Thoracic aorta (tissue), 2 donors: Measurements from ENCODE around the gene GFAP. TPM values are rescaled to one million over a fixed set of nuclear protein-coding genes. Genes with fewer than 3 reads are reported as not detected.

ENCODE experiments used
- ATAC-seq: fragments of 150-250 bp; one replicate; pipeline ENCODE4 v1.8.0; 2017; ENCODE audit warnings: low read depth; ENCODE audit not compliant: insufficient number of reproducible peaks, low FRiP score
- DNase-seq: peaks from one replicate; pipeline ENCODE4 v3.0.0-alpha.2; 2020; ENCODE audit warnings: low spot score
- H3K27ac ChIP-seq, 2 donors: fragments of 200-600 bp; sonication (generic); 1 replicate in 1 of 2; 2 replicates in 1 of 2; pipeline ENCODE4 v1.5.1; 2016; ENCODE audit warnings: mild to moderate bottlenecking in 2 of 2, moderate library complexity in 2 of 2
- H3K27me3 ChIP-seq: fragments of 200-600 bp; sonication (generic); replicated peaks from 2 replicates; pipeline ENCODE4 v1.6.0; 2016; ENCODE audit warnings: mild to moderate bottlenecking; ENCODE audit not compliant: insufficient read depth
- H3K36me3 ChIP-seq: fragments of 200-600 bp; sonication (generic); one replicate; pipeline ENCODE4 v1.5.1; 2016
- H3K4me1 ChIP-seq, 2 donors: fragments of 200-600 bp; sonication (generic); 1 replicate in 1 of 2; 2 replicates in 1 of 2; pipeline versions ENCODE4 v1.5.1 to v1.6.0; 2016; ENCODE audit warnings: low read depth in 2 of 2, mild to moderate bottlenecking in 1 of 2; ENCODE audit not compliant: control insufficient read depth in 1 of 2
- H3K4me3 ChIP-seq: fragments of 200-600 bp; sonication (generic); 2 replicates; pipeline ENCODE4 v1.5.1; 2016; ENCODE audit warnings: mild to moderate bottlenecking
- H3K9me3 ChIP-seq: fragments of 200-600 bp; sonication (generic); 2 replicates; pipeline ENCODE4 v1.5.1; 2016
- total RNA-seq, 2 donors: library from RNA; depleted of rRNA; stranded (reverse); fragments of >200 nt; gene quantifications; one replicate each; pipeline versions ENCODE4 v1.1.0 to v1.2.3, GENCODE V29; 2016
- TF ChIP-seq, protein P1 (sequence below): fragments of 200-600 bp; sonication (generic); IDR thresholded peaks from one replicate; pipeline ENCODE4 v1.5.1; 2019; ENCODE audit warnings: antibody characterized with exemption

The GFAP gene
- total RNA-seq, 2 donors from 2014 or later: 14.6 TPM; not detected in 1

DNA sequence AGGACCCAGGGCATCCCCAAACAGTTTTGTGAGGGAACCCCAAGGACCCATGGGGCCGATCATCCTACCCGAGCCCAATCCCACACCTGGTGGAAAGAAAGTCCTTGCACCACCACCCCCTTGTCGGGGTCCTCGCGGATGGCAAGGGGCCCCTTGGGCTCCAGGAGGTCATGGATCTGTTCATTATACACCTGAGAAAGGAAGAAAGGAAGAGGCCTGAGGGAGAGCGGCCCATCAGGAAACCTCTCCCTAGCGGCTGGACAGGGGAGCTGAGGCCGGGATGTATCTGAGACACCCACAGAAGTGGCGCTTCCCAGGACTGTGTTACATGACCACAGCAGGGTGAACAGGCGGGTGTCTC, 19.4 kb upstream of the GFAP start:
- Histone ChIP-seq H3K4me3 (no peak overlapping the region), H3K27me3 (no peaks in the 10 kb centered on the region), H3K36me3 (no peaks in the 10 kb centered on the region), H3K4me1 (no peaks in the 10 kb centered on the region), H3K27ac (no peak overlapping the region), H3K9me3 (no peaks in the 10 kb centered on the region)
- DNase-seq (no peak), ATAC-seq (no peak)
- TF ChIP-seq, protein P1, sequence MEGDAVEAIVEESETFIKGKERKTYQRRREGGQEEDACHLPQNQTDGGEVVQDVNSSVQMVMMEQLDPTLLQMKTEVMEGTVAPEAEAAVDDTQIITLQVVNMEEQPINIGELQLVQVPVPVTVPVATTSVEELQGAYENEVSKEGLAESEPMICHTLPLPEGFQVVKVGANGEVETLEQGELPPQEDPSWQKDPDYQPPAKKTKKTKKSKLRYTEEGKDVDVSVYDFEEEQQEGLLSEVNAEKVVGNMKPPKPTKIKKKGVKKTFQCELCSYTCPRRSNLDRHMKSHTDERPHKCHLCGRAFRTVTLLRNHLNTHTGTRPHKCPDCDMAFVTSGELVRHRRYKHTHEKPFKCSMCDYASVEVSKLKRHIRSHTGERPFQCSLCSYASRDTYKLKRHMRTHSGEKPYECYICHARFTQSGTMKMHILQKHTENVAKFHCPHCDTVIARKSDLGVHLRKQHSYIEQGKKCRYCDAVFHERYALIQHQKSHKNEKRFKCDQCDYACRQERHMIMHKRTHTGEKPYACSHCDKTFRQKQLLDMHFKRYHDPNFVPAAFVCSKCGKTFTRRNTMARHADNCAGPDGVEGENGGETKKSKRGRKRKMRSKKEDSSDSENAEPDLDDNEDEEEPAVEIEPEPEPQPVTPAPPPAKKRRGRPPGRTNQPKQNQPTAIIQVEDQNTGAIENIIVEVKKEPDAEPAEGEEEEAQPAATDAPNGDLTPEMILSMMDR: no peak

DNA sequence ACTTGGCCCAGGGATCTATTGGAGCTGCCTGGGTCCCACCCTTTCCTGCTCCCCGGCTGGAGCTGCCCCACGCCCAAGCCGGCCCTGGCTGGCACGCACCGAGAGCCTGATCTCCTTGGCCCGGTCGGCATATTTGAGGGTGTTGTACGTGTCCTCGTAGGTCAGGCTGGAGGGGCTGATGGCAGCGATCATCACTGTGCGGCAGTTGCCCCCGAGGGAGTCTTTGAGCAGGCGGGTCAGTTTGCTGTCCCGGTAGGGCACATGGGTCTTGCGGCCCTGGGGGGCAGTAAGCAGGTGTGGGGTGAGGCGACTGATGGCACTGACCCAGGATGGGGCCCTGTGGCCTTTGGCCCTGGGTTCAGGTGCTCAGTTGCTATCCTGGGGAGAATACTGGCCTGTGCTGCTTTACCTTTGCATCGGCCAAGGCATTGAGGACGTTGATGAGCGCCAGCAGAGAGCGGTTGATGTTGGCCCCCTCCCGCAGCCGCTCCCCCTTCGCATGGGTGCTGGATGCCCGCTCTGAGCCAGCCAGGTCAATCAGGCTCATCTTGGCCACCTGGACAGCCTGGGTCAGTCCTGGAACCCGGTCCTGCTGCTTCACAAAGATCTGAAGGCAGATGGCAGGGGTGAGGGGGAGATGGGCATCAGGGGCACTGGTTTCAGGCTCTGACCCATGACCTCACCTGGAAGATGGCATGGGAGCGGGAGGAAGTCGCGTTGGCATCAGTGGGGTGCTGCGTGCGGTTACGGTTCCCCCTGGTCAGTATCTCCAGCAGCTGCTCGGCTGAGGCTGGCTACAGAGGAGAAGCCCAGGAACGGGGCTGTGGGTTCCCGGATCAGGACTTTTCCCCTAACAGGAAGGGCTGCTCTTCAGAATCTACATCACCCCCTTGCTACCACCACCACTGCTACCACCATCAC, 18.8 kb upstream of the GFAP start:
- DNase-seq: no peak

DNA sequence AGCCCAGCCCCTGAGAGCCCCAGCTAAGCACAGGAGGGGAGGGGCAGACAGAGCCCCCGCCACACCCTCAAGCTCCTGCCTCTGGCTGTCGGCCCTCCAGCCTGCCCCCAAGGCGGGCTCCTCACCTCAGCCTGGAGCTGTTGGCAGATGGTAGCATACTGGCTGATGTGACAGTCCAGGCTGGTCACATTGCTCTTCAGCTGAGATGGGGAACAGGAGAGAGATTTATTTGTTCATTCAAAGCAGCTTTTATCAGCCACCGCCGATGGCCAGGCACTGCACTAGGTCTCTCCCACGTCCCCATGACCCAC, 17.4 kb upstream of the GFAP start:
- no peaks in the 10 kb centered on the region for H3K36me3 ChIP-seq
- H3K27me3 ChIP-seq: no peaks in the 10 kb centered on the region
- no peak for DNase-seq
- H3K4me1 ChIP-seq: no peaks in the 10 kb centered on the region
- no peak for ATAC-seq
- H3K4me3 ChIP-seq: no peak overlapping the region
- no peaks in the 10 kb centered on the region for H3K9me3 ChIP-seq
- H3K27ac ChIP-seq: no peak overlapping the region
- TF ChIP-seq, protein P1: no peak

More for the DNA sequence above, 18.8 kb upstream of the GFAP start:
- H3K9me3 ChIP-seq: no peaks in the 10 kb centered on the region
- no peak overlapping the region for H3K27ac ChIP-seq
- no peak for ATAC-seq
- no peaks in the 10 kb centered on the region for H3K4me1 ChIP-seq
- H3K27me3 ChIP-seq: no peaks in the 10 kb centered on the region
- no peaks in the 10 kb centered on the region for H3K36me3 ChIP-seq
- H3K4me3 ChIP-seq: no peak overlapping the region
- TF ChIP-seq, protein P1: no peak

DNA sequence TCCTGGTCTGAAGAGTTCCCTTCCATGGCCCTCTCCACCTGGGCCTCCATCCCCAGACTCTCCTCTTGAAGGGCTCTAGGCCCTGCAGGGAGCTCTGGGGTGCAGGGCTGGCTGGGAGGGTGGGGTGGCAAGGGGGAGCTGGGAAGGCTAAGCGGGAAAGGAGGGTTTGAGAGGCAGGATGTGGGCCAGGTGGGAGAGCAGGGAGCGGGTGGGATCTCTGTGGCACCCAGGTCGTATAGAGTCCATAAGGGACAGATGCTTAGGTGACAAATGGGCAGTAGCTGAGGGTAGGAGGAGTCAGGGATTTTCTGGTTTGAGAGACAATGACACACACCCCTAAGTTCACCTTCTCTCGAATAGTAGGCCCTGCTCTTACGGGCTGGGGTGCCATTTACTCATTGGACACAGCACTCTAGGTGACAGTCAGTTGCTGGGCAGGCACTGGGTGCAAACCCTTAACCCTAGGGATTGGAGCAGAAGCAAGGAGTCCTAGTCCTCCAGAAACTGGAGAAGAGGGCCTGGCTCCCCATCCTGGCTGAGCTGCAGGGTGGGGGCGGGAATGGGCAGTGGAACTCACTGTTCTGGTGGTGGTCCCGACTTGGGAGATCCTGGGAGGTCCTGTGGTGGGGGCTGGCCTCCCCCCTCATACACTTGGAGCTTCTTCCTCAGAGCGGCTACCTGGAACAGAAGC, 16.9 kb upstream of the GFAP start:
- DNase-seq: no peak

DNA sequence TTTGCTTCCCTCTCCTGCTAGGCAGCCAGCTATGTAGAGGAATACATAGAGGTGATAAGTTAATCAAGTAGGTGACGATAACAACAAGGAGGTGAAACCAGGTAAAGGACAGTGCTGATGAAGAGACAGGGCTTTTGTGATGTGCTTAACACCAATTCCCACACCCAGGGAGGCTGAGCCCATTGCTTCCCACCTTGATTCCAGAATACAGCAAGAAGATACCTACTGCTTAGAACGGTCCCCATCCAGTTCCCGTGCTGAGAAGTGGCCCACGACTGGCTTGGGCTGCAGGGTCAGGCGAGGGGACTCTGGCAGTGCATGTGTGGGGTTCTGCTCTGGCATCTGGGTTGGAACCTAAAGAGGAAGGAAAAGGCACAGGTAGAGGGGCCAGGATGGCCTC, 16.1 kb upstream of the GFAP start:
- Histone ChIP-seq H3K27ac (no peak overlapping the region), H3K9me3 (no peaks in the 10 kb centered on the region), H3K36me3 (no peaks in the 10 kb centered on the region), H3K27me3 (no peaks in the 10 kb centered on the region), H3K4me1 (no peaks in the 10 kb centered on the region), H3K4me3 (no peak overlapping the region)
- DNase-seq (no peak), ATAC-seq (no peak)
- TF ChIP-seq, protein P1: no peak

More for the DNA sequence above, 16.9 kb upstream of the GFAP start:
- no peak overlapping the region for H3K4me3 ChIP-seq
- H3K27me3 ChIP-seq: no peaks in the 10 kb centered on the region
- no peaks in the 10 kb centered on the region for H3K36me3 ChIP-seq
- H3K27ac ChIP-seq: no peak overlapping the region
- no peak for ATAC-seq
- no peaks in the 10 kb centered on the region for H3K4me1 ChIP-seq
- no peaks in the 10 kb centered on the region for H3K9me3 ChIP-seq
- TF ChIP-seq, protein P1: no peak
